GM21529 (cell line): ENCODE data around the gene MYO15A.

Experiments used
- ATAC-seq: cut with Tn5 transposase; IDR thresholded peaks from one replicate; pipeline ENCODE4 v1.9.1; 2021; ENCODE audit not compliant: unreplicated experiment

MYO15A gene

DNA sequence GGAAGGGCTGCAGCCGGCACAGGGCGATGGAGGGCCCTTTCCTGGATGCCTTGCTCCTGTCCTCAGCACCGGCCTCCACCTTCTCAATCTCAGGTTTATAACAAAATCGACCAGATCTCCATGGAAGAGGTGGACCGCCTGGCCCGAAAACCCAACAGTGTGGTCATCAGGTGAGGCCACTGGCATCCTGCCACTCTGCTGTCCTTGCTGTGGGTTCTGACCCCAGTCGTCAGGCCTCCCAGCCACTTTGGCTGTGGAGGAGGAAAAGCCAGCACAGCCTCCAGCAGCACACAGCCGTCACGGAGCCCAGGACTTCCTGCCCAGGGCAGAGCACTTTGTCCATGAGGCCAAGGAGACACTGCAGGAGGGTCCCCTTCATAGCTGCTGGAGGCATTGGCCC lies 6.7 kb upstream of the MYO15A start:
- no peak for ATAC-seq

DNA sequence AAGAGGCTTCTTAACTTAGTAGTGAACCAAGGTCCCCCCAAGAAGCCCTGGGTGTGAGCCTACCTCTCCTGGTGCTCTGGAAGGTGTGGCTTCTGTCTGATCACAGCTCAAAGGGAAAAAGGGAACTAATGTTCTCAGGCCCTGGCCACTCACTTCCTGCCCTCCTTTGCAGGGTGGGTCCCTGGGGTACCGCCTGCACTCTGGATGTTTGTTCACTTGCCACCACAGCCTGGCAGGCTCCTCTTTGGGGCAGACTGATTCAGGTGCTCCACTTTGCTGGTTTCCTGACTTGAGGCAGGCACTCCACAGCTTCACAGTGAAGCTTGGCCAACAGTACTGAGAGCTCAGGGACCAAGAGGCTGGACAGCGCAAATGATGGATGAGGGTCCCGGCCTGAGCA lies 5.9 kb upstream of the MYO15A start:
- ATAC-seq: no peak

DNA sequence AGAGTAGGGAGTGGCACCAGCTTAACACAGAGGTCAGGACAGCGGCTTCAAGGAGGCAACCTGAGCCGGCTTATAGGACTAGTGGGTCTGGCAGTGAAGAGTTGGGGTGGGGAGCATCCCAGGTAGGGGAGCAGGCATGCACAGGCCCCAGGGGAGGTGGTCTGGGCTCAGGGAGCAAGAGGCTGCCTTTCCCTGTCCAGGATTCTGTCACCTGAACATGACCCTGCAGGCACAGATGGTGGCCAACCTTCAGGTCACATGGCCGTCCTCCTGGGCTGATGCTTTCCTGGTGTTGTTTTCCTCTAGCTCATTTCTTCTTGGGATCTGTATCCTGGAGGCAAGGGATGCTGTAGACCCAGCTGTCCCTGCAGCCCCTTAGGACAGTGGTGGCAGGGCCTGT lies 3.5 kb upstream of the MYO15A start:
- no peak for ATAC-seq

DNA sequence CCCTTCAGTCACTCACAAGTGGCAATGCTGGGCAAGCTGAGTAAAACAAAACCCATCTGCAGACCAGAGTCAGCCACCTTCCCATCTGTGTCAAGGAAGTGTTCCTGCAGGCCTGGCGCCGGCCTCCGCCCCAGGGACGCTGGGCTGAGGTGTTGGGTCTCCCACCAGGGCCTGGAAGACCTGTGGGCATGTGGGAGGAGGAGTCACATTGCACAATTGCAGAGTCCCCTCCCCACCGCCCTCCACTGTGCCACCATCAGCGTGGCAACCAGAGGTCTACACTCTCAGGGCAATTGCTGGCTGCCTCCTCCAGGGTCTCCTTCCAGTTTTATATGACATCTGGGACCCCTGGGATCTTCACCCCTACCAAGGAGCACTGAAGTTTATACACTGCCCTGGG lies 3.0 kb upstream of the MYO15A start:
- no peak for ATAC-seq

DNA sequence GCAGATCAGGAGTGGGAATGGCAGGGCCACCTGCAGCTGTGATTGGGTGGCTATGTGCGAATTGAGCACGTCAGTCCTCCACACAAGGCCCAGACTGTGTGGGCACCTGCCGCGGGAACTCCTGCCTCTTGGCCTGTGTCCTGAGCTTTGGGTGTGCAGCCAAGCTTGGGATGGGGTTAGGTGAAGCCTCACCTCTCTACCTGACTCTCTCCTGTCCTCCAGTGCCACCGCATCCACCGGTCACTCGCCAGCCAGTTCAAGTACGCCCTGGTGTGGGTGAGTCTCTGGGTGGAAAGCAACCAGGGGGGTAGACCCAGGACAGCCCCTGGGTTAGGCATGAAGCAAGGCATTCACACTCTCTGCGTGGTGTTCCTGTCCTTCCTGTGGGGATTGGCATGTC lies 2.3 kb upstream of the MYO15A start:
- ATAC-seq: no peak

DNA sequence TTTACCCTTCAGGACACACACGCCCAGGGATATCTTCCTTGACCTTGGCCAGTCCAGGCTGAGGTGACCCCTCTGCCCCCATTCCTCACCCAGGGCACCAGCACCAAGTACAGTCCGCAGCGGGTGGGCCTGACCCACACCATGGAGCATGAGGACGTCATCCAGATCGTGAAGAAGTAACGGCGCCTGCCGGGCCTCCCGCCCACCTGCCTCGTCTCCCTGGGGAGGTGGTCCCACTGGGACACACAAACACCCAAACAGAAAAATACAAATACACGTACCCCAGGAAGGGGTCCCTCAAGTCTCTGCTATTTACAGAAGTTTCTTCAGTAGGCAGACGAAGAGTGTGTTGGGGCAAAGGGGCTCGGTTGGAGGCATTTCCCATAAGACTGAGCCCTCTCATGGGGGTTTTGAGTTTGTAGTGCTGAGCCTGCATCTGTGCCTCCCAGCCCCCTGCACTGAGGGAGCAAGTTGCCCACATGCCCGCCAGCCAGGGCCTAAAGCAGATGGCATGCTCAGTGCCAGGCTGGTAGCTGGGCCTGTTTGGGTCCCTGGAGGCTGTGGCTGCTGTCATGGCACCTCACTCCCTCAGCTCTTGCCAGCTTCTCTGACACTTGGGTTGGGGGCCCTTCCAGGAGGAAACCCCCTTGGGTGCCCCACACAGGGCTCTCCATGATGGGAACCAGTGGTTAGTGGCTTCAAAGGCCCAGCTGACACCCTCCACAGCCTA lies 1.3 kb upstream of the MYO15A start:
- ATAC-seq: no peak

DNA sequence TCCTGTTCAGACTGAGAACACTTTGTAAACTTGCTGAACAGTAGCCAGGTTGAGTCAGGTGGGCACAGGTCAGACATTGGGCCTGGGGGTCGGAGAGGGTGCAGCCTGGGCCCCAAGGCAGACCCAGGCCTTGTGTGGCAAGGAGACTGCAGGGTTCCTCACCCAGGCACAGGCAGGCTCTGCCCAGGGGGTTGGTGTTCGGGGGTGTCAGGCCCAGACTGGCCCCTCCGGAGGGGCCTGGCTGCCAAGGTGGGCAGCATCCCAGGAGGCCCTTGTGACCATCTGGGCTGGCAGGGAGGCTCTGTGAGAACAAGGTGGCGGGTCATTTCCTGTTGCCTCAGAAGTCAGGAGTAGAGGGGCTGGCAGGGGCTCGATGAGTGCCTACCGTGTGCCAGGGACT lies 585 bp upstream of the MYO15A start:
- no peak for ATAC-seq

DNA sequence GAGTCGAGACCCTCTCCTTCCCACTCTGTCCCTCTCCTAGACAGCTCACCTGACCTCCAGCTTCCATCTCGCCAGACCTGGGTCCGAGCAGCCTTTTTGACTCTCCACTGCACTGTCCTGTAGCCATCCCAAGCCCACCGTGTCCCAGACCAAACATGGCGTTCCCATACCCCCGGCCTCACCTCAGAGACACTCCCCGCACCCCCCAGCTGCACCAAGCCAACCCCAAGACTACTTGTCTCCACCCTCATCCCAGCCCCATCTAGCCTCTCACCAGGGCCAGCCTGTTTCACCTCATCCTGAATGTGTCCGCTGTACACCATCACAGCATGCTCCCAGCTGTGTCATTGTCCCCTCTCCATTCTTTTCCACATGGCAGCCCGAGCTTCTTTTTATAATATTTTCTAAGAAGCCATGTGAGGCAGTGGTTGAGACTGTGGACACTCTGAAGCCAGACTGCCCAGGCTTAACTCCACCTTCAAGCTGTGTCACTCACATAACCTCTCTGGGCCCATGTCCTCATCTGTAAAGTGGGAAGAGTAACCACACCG lies 1.5 kb downstream of the MYO15A start:
- no peak for ATAC-seq

DNA sequence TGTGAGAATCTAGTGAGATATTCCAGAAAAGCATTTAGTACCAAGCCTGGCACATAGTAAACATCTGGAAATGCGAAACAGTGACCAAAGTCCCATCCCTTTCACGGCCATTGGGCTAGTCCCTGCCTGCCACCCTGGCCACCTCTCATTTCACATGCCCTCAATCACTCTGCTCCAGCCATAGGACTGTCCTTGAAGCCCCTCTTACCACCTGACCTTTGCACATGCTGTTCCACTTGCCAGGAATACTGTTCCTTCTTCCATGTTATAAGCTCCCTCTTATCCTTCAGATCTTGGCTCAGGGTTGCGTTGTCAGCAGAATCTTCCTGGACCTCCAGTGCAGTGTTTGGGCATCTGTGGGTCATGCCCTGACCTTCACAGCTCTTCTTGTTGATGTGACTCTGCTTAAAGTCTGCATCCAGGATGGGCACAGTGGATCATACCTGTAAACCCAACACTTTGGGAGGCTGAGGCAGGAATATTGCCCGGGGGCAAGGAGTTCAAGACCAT lies 2.1 kb downstream of the MYO15A start:
- ATAC-seq: no peak

DNA sequence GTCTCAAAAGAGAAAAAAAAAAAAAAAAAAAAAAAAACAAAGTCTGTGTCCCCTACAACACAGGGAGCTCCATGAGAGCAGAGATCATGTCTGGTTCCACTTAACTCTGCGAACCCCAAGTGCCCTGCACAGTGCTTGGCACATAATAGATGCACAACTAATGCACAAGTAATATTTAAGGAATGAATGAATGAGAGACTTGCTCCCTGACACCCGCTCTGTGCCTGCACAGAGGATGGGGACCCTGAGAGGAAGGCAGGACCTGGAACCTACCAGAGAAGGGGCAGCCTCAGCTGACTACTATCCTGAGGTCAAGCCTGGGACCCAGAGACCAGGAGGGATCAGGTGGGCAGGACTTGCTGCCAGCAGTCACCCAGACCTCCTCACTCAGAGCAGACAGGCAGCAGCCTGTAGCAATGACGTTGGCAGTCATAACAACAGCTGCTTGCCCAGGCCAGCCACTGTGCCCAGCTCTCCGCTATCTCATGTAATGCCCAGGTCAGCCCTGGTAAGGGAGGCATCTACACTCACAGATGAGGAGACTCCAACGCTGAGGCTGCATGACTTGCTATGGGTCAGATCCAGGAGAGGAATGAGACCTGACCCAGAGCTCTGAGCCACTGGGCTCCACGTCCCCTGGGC lies 2.9 kb downstream of the MYO15A start:
- no peak for ATAC-seq

DNA sequence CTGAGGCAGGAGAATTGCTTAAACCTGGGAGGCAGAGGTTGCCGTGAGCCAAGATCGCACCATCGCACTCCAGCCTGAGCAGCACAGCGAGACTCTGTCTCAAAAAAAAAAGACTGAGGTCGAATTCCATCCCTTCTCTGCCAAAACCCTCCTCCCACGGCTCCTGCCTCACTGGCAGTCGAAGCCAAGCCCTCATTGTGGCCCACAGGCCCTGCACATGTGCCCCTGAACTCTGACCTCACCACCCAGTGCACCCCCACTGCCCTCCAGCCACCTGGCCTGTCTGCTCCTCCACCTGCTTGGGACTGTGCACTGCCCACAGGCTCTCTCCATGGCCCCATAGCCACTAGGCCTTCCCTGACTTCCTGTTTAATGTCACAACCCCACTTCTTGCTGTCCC lies 7.0 kb downstream of the MYO15A start:
- ATAC-seq: no peak

DNA sequence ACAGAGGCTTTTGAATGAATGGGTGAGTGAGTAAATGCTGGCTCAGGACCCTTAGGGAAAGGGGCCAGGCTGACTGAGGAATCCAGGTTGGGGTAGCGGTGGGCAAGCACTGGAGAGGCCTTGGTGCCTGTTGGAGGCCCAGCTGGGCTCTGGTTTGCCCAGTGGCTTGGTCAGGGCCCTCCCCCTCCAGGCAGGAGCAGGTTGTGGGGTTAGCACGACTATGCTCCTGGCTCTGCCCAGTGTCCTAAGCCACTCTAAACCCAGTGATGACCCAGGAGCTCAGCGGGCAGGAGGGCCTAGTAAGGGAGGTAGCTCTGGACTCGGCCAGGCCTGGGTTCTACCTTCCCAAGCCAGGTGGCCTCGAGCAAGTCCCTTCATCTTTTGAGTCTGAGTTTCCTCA lies 7.5 kb downstream of the MYO15A start:
- no peak for ATAC-seq

DNA sequence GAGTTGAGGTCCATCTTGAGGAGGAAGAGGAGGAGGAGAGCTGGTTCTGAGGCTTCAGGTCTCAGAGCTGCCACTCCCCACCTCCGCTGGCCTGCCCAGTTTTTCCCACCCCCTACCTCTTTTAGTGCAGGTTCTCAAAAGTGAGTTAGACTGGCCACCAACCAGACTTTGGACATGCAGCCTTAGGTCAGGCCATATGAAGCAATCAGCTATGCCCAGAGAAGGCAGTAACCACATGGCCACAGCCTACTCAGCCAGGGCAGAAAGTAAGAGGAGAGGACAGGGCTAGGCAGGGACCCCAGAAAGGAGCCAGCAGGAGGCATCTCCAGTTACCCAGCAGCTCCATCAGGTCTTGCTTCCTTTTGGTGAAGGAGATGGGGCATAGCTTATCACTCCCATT lies 9.0 kb downstream of the MYO15A start:
- ATAC-seq: no peak

DNA sequence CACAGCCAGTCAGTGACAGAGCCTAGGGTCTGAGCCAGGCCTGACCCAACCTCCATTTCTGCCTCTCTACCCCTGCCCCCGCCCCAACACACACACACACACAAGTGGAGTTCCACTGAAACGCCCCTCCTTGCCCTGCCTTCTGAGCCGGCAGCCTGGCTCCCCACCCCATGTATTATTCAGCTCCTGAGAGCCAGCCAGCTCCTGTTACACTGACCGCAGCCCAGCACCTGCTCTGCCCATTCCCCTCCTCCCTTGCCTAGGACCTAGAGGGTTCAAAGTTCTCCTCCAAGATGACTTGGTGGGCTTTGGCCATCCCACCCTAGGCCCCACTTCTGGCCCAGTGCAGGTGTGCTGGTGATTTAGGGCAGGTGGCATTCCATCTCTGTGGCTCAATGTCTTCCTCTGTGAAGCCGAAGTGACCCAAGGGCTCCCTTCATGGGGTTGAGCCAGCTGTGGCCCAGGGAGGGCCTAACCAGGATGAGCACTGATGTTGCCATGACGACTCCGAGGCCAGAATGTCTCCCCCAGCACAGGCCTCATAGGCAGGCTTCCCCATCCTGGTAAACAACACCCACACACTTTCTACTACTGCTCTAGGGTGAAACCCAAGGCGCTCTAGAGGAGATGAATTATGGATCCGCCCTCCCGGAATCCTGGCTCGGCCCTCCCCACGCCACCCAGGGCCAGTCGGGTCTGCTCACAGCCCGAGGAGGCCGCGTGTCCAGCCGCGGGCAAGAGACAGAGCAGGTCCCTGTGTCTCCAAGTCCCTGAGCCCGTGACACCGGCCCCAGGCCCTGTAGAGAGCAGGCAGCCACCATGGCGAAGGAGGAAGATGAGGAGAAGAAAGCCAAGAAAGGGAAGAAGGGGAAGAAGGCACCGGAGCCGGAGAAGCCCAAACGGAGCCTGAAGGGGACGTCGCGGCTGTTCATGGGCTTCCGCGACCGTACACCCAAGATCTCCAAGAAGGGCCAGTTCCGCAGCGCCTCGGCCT lies 9.7 kb downstream of the MYO15A start:
- no peak for ATAC-seq

DNA sequence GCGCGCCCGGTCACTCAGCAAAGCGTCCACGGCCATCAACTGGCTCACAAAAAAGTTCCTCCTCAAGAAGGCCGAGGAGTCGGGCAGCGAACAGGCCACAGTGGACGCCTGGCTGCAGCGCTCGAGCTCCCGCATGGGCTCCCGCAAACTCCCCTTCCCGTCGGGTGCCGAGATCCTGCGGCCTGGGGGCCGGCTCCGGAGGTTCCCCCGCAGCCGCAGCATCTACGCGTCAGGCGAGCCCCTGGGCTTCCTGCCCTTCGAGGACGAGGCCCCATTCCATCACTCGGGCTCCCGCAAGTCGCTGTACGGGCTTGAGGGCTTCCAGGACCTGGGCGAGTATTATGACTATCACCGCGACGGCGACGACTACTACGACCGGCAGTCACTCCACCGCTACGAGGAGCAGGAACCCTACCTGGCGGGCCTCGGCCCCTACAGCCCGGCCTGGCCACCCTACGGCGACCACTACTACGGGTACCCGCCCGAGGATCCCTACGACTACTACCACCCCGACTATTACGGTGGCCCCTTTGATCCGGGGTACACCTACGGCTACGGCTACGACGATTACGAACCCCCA lies 10.7 kb downstream of the MYO15A start:
- no peak for ATAC-seq

DNA sequence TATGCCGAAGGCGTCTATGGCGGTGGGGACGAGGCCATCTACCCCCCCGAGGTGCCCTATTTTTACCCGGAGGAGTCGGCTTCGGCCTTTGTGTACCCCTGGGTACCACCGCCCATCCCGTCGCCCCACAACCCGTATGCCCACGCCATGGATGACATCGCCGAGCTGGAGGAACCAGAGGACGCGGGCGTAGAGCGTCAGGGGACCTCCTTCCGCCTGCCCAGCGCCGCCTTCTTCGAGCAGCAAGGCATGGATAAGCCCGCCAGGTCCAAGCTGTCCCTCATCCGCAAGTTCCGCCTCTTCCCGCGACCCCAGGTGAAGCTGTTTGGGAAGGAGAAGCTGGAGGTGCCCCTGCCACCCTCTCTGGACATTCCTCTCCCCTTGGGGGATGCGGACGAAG lies 11.4 kb downstream of the MYO15A start:
- no peak for ATAC-seq

DNA sequence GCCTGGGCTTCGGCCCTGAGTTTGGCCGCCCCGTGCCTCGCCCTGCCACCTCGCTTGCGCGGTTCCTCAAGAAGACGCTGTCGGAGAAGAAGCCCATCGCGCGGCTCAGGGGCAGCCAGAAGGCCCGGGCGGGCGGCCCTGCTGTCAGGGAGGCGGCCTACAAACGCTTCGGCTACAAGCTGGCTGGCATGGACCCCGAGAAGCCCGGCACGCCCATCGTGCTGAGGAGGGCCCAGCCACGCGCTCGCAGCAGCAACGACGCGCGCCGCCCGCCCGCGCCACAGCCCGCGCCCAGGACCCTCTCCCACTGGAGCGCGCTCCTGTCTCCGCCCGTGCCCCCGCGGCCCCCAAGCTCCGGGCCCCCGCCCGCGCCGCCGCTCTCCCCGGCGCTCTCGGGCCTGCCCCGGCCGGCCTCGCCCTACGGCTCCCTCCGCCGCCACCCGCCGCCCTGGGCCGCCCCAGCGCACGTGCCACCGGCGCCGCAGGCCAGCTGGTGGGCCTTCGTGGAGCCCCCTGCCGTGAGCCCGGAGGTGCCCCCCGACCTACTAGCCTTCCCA lies 12.0 kb downstream of the MYO15A start:
- ATAC-seq: no peak

DNA sequence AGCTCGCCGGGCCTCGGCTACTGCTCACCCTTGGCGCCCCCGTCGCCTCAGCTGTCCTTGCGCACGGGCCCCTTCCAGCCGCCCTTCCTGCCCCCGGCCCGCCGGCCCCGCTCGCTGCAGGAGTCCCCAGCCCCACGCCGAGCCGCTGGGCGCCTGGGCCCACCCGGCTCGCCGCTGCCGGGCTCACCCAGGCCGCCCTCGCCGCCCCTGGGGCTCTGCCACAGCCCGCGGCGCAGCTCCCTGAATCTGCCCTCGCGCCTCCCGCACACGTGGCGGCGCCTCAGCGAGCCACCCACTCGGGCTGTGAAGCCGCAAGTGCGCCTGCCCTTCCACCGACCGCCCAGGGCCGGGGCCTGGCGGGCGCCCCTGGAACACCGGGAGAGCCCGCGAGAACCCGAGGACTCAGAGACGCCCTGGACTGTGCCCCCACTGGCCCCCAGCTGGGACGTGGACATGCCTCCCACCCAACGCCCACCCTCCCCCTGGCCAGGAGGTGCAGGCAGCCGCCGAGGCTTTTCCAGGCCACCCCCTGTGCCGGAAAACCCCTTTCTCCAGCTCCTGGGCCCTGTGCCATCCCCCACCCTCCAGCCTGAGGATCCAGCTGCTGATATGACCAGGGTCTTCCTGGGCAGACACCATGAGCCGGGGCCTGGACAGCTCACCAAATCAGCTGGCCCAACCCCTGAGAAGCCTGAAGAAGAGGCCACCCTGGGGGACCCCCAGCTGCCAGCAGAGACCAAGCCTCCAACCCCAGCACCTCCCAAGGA lies 12.8 kb downstream of the MYO15A start:
- no peak for ATAC-seq

DNA sequence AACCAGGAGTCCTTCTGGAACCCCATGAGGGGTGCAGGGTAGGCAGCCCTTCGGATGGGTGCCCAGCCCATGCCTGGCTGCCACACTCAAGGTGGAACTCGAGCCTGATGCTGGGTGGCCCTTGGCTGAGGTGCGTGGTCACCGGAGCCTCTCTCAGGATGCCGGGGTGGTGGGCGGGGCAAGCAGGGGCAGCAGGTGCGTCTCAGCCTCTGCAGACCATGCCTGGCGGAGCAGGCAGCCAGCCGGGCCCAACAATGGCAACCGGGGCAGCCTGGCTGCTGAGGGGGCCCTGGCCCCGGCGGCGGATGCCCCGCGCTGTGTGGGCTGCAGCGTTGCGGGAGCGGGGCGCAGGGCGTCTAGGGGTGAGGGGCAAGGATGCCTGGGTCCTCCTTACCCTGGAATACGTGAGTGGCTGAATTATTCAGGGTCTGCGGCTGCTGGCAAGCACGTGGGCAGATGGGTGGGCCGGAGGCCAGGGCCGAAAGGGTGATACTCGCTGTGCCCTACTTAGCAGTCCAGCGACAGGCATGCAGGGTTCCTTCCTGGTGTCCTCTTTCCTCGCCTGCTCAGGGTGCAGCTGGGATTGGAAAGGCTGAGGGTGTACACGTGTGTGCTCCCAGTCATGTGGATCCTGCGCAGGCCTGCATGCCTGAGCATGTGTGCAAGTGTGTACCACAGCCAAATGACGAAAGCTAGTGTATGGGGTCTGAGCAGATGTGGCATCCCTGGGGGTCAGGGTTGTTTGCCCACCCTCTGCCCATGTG lies 14.6 kb downstream of the MYO15A start:
- no peak for ATAC-seq
